PFSK-1 (cell line): ENCODE data around the gene NDUFV1.

Source experiments
- FOXP2 ChIP-seq: optimal IDR thresholded peaks from 2 replicates; pipeline ENCODE3; 2011; ENCODE audit warnings: borderline replicate concordance, control low read depth, inconsistent platforms; ENCODE audit not compliant: insufficient read depth; ENCODE audit errors: extremely low read length, extremely low read depth
- POLR2AphosphoS5 ChIP-seq: IDR thresholded peaks from 2 replicates; pipeline ENCODE4 v1.6.1; 2012; ENCODE audit warnings: low read depth, mild to moderate bottlenecking, control low read depth, low read length, moderate library complexity
- REST ChIP-seq, 2 experiments: IDR thresholded peaks; 2 replicates each; pipeline versions ENCODE4 v1.6.1 to v1.8.0; 2011 to 2012; ENCODE audit warnings: low read depth in 2 of 2, low read length in 2 of 2, control low read depth in 1 of 2, inconsistent platforms in 1 of 2, mild to moderate bottlenecking in 1 of 2, moderate library complexity in 1 of 2; ENCODE audit not compliant: insufficient read depth in 1 of 2
- SIN3A ChIP-seq: IDR thresholded peaks from 2 replicates; pipeline ENCODE4 v1.6.1; 2012; ENCODE audit warnings: mild to moderate bottlenecking, low read length, moderate library complexity, borderline replicate concordance; ENCODE audit not compliant: insufficient read depth

- TF ChIP-seq FOXP2 (no peak), POLR2AphosphoS5 (no peak), REST (IDR thresholded peaks at IDR 0.05; ENCODE audit: insufficient read depth in 1 of 2, low read depth in 2 of 2, low read length in 2 of 2) (no peak), SIN3A (no peak)
Measured at GRCh38 chr11:67601098-67601497, 5.6 kb upstream of the NDUFV1 start.
